ENCODE data around the gene PPP2R5C.

The PPP2R5C gene

GRCh38 chr14:101828046-101828445 is 66.5 kb downstream of the PPP2R5C start:
- no peaks in the 10 kb centered on the region for H3K27me3 ChIP-seq
- H3K27ac ChIP-seq: no peak overlapping the region
- peaks cover 70% of the 10 kb centered on the region for H4K20me1 ChIP-seq
- H3K9ac ChIP-seq: peak overlapping the region; percentile 7; the same call in 1 of the 2 replicates
- peak overlapping the region; percentile 96 for H3K4me2 ChIP-seq
- no peaks in the 10 kb centered on the region for H3K9me3 ChIP-seq
- H3K4me3 ChIP-seq: no peak overlapping the region
- no peak for TF ChIP-seq Cebpa-rat (IDR thresholded peaks at IDR 0.05)
- peaks cover 86% of the 10 kb centered on the region for H3K36me3 ChIP-seq
- peaks cover 98% of the 10 kb centered on the region for H3K4me1 ChIP-seq

- TF ChIP-seq Cebpa-rat (IDR thresholded peaks at IDR 0.05): no peak
- peaks cover 91% of the 10 kb centered on the region for H4K20me1 ChIP-seq
- H3K27ac ChIP-seq: peak overlapping the region; percentile 36; the same call in 1 of the 2 replicates
- peak overlapping the region; percentile 96; the same call in 1 of the 2 replicates for H3K4me2 ChIP-seq
- H3K9ac ChIP-seq: no peak overlapping the region
- peaks cover 100% of the 10 kb centered on the region for H3K4me1 ChIP-seq
- no peaks in the 10 kb centered on the region for H3K27me3 ChIP-seq
- no peaks in the 10 kb centered on the region for H3K9me3 ChIP-seq
- peaks cover 92% of the 10 kb centered on the region for H3K36me3 ChIP-seq
- no peak overlapping the region for H3K4me3 ChIP-seq
Observed at GRCh38 chr14:101830271-101830670, 68.8 kb downstream of the PPP2R5C start.

GRCh38 chr14:101833045-101833444 is 71.5 kb downstream of the PPP2R5C start:
- peaks cover 94% of the 10 kb centered on the region for H4K20me1 ChIP-seq
- no peak for TF ChIP-seq Cebpa-rat (IDR thresholded peaks at IDR 0.05)
- peaks cover 64% of the 10 kb centered on the region for H3K36me3 ChIP-seq

GRCh38 chr14:101834397-101834796 is 72.9 kb downstream of the PPP2R5C start:
- Histone ChIP-seq H3K27ac (peak overlapping the region; percentile 81), H3K36me3 (peaks cover 50% of the 10 kb centered on the region)
- no peak for TF ChIP-seq Cebpa-rat (IDR thresholded peaks at IDR 0.05)

More at GRCh38 chr14:101833045-101833444, 71.5 kb downstream of the PPP2R5C start:
- Histone ChIP-seq H3K4me2 (peak overlapping the region; percentile 85), H3K4me3 (no peak overlapping the region), H3K9ac (no peak overlapping the region; the same call in 1 of the 2 replicates), H3K4me1 (peaks cover 100% of the 10 kb centered on the region), H3K9me3 (no peaks in the 10 kb centered on the region), H3K27me3 (no peaks in the 10 kb centered on the region), H3K27ac (peak overlapping the region; percentile 81)

GRCh38 chr14:101834800-101835547 is 73.5 kb downstream of the PPP2R5C start:
- H3K27ac ChIP-seq: peak overlapping the region; percentile 81
- H3K9me3 ChIP-seq: no peaks in the 10 kb centered on the region
- TF ChIP-seq Cebpa-rat (IDR thresholded peaks at IDR 0.05): no peak
- H3K4me3 ChIP-seq: peak overlapping the region; percentile 34; the same call in 1 of the 2 replicates
- no peaks in the 10 kb centered on the region for H3K27me3 ChIP-seq
- H3K4me2 ChIP-seq: peak overlapping the region; percentile 85
- H4K20me1 ChIP-seq: peaks cover 75% of the 10 kb centered on the region
- peaks cover 45% of the 10 kb centered on the region for H3K36me3 ChIP-seq
- peak overlapping the region; percentile 65 for H3K9ac ChIP-seq
- H3K4me1 ChIP-seq: peaks cover 100% of the 10 kb centered on the region

More at GRCh38 chr14:101834397-101834796, 72.9 kb downstream of the PPP2R5C start:
- Histone ChIP-seq H3K4me1 (peaks cover 100% of the 10 kb centered on the region), H3K9me3 (no peaks in the 10 kb centered on the region), H3K27me3 (no peaks in the 10 kb centered on the region), H3K4me2 (peak overlapping the region; percentile 85), H3K9ac (peak overlapping the region; percentile 65), H4K20me1 (peaks cover 81% of the 10 kb centered on the region), H3K4me3 (peak overlapping the region; percentile 34; the same call in 1 of the 2 replicates)

- H3K4me3 ChIP-seq: peak overlapping the region; percentile 34; the same call in 1 of the 2 replicates
- peak overlapping the region; percentile 81 for H3K27ac ChIP-seq
- H3K27me3 ChIP-seq: no peaks in the 10 kb centered on the region
- peaks cover 69% of the 10 kb centered on the region for H4K20me1 ChIP-seq
- peak overlapping the region; percentile 65 for H3K9ac ChIP-seq
- no peaks in the 10 kb centered on the region for H3K9me3 ChIP-seq
- TF ChIP-seq Cebpa-rat (IDR thresholded peaks at IDR 0.05): no peak
- peaks cover 40% of the 10 kb centered on the region for H3K36me3 ChIP-seq
- H3K4me2 ChIP-seq: peak overlapping the region; percentile 85
- peaks cover 100% of the 10 kb centered on the region for H3K4me1 ChIP-seq
Observed at GRCh38 chr14:101835566-101835965, 74.1 kb downstream of the PPP2R5C start.

GRCh38 chr14:101836135-101836534 is 74.6 kb downstream of the PPP2R5C start:
- Histone ChIP-seq H3K36me3 (peaks cover 40% of the 10 kb centered on the region), H3K9me3 (no peaks in the 10 kb centered on the region), H3K4me1 (peaks cover 100% of the 10 kb centered on the region), H3K27ac (peak overlapping the region; percentile 81), H3K4me3 (peak overlapping the region; percentile 47), H4K20me1 (peaks cover 63% of the 10 kb centered on the region), H3K27me3 (no peaks in the 10 kb centered on the region), H3K4me2 (peak overlapping the region; percentile 85), H3K9ac (peak overlapping the region; percentile 65)
- TF ChIP-seq Cebpa-rat (IDR thresholded peaks at IDR 0.05): no peak

- Histone ChIP-seq H3K27me3 (no peaks in the 10 kb centered on the region), H3K4me3 (peak overlapping the region; percentile 47), H3K36me3 (peaks cover 16% of the 10 kb centered on the region), H3K27ac (peak overlapping the region; percentile 81), H3K9me3 (no peaks in the 10 kb centered on the region), H3K9ac (peak overlapping the region; percentile 67), H3K4me2 (peak overlapping the region; percentile 85), H3K4me1 (peaks cover 100% of the 10 kb centered on the region), H4K20me1 (peaks cover 47% of the 10 kb centered on the region)
- no peak for TF ChIP-seq Cebpa-rat (IDR thresholded peaks at IDR 0.05)
Observed at GRCh38 chr14:101838476-101838875, 77.0 kb downstream of the PPP2R5C start.

GRCh38 chr14:101839236-101839635 is 77.7 kb downstream of the PPP2R5C start:
- Histone ChIP-seq H3K27ac (peak overlapping the region; percentile 81), H3K4me3 (no peak overlapping the region), H3K4me1 (peaks cover 100% of the 10 kb centered on the region), H3K27me3 (no peaks in the 10 kb centered on the region), H3K4me2 (peak overlapping the region; percentile 85), H3K36me3 (peaks cover 9% of the 10 kb centered on the region; the same call in 1 of the 2 replicates), H3K9ac (peak overlapping the region; percentile 67), H3K9me3 (no peaks in the 10 kb centered on the region), H4K20me1 (peaks cover 39% of the 10 kb centered on the region)
- no peak for TF ChIP-seq Cebpa-rat (IDR thresholded peaks at IDR 0.05)

- H3K4me2 ChIP-seq: peak overlapping the region; percentile 85
Observed at GRCh38 chr14:101839661-101840060, 78.2 kb downstream of the PPP2R5C start.

More at GRCh38 chr14:101839661-101840060, 78.2 kb downstream of the PPP2R5C start:
- Histone ChIP-seq H4K20me1 (peaks cover 35% of the 10 kb centered on the region), H3K36me3 (peaks cover 9% of the 10 kb centered on the region; the same call in 1 of the 2 replicates), H3K9ac (peak overlapping the region; percentile 67; the same call in 1 of the 2 replicates), H3K27me3 (no peaks in the 10 kb centered on the region), H3K4me3 (no peak overlapping the region), H3K9me3 (no peaks in the 10 kb centered on the region), H3K27ac (peak overlapping the region; percentile 81), H3K4me1 (peaks cover 100% of the 10 kb centered on the region)
- TF ChIP-seq Cebpa-rat (IDR thresholded peaks at IDR 0.05): no peak

Measured in BLaER1 (cell line).